ENCODE measurements around the gene JADE1. TPM values are rescaled to one million over a fixed set of nuclear protein-coding genes. Genes with fewer than 3 reads are reported as not detected.

The JADE1 gene
- total RNA-seq, result 14.4 and 17.5 TPM in 2 replicates

GRCh38 chr4:128809477-128810330 is at the start of gene JADE1:
Gene JADE1 (plus strand): TSS chr4:128809700. CDS start chr4:128831759, 22,059 bp downstream.

